HG03045 (cell line): ENCODE measurements around the gene UBE2Q2.
A peak's percentile ranks its signal among the peaks of the same experiment; 100 is the strongest.
"Not testable (repeated sequence)": the region's sequence is repeated elsewhere in the genome, so short reads cannot be mapped to it uniquely, and the experiment has no call there.

Experiments used
- ATAC-seq: cut with Tn5 transposase; IDR thresholded peaks from one replicate; pipeline ENCODE4 v1.9.1; 2021; ENCODE audit warnings: mild to moderate bottlenecking, moderate library complexity; ENCODE audit not compliant: unreplicated experiment

Gene UBE2Q2

DNA sequence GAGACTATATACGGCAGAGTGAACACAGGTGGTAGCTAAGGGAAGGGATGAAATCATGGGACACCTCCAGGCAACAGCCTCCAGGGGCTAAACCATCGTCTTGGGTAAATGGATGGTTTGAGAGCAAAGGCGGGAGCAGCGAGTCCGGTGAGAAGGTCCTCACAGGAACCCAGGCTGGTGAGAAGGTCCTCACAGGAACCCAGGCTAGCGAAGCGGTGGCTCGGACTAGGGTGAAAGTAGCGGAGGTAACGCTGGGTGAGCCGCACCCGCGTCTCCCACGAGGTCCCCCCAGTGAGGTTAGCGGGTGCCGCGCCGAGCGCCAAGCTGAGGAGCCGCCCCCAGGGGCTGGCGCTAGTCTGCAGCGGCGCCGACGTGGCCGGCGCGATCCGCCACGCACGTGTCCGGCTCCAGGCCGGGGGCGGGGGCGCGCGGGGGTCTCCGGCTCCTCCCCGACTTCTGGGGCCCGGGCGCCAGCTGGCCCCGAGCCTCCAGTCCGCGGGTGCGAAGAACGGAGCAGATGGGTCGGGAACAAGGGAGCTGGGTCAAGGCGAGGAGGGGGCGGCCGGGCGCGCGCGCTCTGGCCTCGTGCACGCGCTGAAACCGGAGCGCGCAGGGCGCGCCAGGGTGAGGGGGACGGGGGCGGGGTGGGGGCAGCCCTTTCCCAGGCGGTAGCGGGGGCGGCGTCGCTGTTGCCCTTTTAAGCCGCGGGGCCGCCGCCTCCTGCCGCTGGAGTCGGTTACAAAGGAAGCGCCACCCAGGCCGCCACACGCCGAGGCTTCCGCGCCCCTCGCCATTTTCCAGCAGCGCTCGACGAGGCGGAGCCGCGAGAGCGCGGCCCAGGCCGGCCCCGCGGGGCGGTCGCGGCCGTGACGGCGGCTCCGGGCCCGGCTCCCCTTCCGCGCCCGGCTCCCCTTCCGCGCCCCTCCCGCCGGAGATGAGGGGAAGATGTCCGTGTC lies at the start of gene UBE2Q2:
TSS of gene UBE2Q2 (plus strand) at position 726 of the 956 bp plus-strand sequence. CDS start at position 946, 220 bp downstream.
- peak; percentile 51 for ATAC-seq

DNA sequence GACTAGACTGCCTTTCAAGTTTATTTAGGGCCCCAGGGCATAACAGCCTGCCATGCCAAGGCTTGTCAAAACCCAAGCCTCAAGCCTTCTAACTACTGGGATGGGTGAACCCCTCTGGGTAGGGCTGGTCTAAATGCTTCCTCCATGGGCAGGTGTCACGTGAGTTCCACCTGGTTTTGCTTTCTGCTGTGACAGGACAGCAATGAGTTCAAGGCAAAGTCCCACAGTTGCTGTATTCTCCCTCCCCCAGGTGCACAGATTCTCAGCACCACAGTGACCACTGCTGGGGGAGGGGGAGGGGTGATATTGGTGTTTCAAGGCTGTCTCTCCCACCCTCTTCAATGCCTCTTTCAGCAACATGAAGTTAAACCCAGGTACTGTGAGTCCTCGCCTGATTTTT lies 46.9 kb upstream of the UBE2Q2 start:
- no peak for ATAC-seq

DNA sequence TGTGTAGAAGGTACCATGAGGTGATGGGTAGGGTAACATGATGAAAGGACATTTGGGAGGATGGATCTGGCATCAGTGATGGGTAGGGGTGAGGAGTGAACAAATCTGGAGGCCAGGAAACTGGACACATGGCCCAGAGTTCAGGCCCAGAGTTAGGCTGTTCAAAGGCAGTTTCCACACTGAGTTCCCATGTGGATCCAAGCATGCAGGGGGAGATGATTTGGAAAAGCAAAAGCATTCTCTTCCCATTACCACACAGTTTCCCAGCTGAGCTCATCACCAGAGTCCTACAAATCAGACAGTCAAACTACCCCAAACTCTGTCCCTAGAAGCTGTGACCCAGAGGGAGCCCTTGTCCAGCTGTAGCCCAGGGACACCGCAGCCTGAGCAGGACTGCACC lies 46.1 kb upstream of the UBE2Q2 start:
- ATAC-seq: not testable (repeated sequence)

DNA sequence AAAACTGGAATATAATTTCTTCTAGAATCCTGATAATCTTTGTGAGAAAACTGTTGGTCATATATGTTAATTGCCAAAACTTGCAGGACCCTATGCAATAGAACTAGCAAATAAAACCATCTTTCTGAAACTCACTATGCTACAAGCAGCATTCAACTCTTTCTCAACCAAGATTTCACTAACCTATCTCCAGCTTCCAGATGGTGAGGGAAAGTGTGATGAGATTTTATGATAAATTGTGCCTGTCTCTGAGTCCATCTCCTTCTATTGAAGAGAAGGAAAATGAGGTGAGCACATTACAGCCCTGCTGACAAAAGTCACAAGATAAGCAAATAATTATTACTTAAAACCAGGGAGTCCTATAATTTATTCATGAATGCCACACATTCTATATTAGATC lies 44.1 kb upstream of the UBE2Q2 start:
- ATAC-seq: no peak

DNA sequence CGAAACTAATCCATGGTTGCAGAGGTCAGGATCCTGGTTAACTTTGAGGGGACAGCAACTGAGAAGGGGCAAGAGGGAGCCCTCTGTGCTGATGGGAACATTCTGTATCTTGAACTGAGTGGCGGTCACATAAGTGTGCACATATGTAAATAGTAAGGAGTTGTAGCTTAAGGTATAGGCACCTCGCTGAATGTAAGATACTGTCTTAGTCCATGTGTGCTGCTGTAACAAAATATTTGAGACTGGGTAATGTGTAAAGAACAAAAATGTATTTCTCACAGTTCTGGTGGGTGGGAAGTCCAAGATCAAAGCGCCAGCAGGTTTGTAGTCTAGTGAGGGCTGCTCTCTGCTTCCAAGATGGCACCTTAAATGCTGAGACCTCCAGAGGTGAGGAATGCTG lies 42.8 kb upstream of the UBE2Q2 start:
- not testable (repeated sequence) for ATAC-seq

DNA sequence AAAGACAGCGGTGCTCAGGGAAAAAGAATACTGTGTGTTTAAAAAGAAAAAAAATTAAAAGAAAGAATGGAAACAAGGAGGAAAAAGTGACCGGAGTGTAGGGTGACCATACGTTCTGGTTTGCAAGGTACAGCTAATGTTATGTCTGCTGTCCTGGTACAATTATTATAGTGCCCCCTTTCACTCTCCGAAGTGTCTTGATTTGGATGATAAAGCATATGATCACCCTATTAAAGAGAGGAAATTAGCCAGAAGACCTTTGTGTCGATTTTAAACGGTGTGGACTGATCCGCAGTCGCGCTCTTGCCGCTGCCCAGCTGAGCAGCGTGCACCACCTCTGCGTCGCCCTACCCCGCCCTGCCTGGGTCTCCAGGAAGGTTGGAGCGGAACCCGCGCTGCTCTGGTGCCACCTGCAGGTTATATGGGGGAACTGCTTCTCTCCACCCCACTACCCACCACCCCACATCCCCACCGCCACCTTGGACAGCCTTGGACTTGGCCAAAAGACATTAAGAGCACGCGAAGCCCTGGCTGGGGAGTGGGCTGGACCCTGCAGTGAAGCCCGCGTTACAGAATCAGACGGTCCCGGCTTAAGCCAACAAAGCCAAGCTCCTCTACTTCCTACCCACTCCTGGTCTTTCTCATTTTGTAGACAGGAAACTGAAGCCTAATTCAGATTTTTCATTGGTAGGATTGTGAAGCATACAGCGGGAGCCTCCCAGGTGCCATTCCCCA lies 41.2 kb upstream of the UBE2Q2 start:
- ATAC-seq: peak; percentile 70

DNA sequence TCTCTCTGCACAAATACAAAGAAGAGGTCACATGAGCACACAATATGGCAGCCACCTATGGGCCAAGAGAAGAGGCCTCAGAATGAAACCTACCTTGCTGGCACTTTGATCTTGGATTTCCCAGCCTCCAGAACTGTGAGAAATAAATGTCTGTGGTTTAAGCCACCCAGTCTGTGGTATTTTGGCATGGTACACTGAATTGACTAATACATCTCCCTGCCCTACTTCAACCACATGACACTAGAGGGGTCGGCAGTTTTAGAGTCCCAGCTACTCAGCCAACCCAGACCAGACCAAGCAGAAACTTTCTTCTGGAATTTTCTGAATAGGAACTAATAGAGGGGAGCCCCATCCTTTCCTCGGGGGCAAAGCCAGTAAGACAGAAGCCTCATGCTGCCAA lies 35.8 kb upstream of the UBE2Q2 start:
- not testable (repeated sequence) for ATAC-seq

DNA sequence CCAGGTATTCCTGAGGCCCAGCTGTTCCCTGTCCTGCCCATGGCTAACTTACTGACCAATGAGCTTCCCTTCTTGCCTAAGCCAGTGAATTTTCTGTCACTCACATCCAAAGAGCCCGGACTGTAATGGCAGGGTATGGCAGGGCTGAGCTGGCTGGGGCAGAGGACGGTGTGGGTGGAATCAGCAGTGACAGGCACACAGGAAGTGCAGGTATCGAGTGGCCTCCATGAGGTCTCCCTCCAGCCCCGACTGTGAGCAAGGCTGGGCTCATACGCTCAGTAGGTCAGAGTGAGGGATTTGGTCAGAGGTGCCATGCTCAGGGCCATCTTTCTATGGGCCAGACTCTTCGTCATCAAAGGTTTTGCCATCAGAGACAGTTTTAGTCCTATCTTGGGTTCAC lies 35.2 kb upstream of the UBE2Q2 start:
- not testable (repeated sequence) for ATAC-seq

DNA sequence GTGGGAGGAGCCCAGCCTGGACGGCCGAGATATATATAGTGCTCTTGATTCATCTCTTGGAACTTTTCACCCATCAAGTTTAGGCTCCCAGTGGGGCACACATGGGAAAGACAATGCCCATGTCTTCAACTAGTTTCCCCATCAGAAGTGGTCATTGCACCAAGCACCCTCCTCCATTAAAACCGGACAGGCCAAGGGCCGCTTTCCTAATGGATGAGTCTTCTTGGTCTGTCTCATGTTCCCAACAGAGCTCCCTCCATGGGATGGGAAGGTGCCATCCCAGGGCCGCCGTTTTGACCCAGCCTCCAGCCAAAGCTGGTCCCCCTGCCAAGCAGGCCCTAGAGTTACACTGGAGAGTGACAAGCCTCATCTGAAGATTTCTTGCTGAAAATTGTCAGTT lies 34.7 kb upstream of the UBE2Q2 start:
- no peak for ATAC-seq

DNA sequence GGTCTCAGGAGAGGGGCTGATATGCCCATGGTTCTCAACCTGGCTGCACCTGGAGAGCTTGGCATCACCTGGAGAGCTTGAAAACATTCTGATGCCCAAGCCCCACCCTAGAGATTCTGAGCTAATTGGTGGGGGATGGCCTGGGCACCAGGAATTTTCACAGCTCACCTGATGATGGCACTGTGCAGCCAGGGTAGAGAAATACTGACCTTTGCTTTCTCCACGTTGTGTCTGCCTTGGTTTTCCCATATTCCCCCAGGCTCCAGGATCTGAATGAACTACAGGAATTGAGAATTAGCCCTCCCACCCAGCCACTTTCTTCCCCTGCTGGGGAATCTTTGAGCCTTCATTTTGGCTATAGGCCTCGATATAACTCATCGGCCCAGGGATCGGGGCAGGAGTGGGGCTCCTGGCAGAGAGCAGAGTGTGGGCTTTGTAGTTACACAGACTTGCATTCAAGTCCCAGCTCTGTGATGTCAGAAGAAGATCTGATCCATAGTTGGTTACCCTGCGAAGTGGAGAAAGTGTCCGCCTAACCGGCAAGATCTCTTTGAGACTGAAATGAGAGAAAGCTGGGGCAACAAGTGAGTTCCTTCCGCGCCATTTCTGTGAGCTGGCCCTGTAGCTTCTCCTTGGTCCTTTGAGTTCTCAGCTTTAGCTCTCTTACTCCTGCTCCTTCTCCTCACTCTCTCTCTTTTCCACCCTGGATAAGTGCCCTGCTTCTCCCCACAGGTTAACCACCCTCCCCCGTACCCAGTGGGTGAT lies 33.1 kb upstream of the UBE2Q2 start:
- ATAC-seq: no peak

DNA sequence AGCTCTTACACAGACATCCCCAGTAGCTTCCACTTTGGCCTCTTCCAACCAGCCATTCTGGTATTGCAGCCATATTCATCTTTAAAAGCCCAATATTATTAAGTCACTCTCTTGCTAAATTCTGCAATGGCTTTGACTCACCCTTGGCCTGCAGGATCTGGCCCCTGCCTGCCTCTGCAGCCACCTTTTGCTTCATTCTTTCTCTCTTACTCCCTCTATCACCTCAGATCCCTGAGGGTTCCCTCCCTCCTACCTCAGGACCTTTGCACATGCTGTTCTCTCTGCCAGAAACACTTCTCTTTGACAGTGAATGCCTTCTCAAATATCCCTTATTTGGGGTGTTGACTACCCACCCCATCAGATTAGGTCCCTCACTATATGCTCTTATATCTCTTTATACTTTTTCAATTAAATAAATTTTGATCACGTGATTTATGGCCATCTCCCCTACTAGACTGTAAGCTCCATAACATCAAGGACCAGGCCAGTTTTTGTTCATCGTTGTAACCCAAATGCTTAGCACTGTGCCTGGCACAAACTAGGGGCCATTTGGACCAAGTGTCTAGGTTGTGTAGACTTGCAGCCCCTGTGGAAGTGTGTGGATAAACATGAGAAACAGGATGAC lies 32.3 kb upstream of the UBE2Q2 start:
- no peak for ATAC-seq

DNA sequence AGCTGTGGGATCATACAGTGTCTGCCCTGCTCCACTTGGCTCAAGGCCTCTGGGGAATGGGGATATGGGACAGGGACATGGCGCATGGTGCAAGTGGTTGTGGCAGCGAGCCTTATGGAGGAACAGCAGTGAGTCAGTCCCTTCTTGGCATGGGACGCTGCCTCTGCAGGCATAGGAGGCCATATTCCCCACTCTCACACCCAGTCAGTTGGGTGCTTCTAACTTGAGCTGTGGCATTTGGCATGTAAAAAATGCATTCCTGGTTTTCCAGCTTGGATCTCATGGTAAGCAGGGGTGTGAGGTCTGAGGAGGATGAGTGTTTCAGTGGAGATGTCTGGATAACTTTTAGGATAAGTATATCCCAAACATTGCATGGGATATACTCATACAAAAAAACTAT lies 31.6 kb upstream of the UBE2Q2 start:
- no peak for ATAC-seq

DNA sequence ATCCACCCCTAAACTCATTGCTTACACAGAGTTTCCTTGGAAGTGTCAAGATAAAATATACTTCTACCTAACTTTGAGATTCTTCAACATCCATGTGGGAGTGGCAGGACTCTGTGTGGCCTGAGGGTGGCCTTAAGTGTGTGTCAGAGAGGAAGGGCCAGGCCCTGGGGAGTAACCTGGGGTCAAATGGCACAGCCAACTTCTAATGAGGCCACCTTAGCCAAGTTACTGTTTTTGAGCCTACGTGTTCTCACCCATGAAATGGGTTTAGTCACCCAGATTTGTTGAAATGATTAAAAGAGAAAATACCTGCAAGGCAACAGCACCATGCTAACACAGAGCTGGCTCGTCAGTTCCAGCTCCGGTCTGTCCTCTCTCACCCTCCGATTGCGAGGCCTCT lies 28.5 kb upstream of the UBE2Q2 start:
- ATAC-seq: no peak

DNA sequence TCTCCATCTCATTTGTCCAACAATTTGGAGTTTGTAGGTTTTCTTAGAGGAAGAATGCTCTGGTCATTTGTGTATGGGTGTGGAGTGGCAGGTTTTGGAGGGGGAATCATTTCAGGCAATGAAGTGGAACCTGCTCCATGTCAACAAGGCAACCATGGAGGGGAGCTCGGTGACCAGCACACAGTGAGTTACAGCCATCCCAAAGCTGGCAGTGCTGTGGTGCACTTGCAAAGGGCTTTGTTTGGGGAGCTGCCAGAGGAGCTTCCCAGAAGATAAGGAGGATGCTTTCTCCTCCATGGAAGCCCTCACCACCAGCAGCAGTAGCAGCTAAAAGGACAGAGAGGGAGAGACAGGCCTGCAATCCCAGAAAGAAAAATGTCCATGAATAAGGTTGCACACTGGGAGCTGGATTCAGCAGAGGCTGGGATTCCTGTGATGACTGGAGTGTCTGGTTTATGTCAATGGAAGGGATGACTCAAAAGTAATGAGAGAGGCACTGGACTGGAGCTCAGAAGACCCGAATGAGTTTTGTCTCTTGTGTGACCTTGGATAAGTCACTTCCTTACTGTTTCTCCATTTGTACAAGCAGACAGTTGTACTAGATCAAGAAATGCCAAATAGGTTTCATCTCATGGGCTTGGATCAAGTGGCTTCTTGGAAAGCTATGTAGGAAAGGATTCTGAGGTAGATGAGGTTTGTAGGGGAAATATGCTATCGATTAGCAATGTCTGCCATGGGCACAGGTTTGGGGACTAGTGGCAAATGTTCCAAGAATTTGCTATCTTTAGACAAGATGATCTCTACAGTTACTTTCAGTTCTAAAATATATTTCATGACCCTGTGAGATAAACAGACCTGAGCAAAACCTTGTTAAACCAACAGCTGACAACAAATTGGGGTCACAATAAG lies 27.2 kb upstream of the UBE2Q2 start:
- no peak for ATAC-seq

DNA sequence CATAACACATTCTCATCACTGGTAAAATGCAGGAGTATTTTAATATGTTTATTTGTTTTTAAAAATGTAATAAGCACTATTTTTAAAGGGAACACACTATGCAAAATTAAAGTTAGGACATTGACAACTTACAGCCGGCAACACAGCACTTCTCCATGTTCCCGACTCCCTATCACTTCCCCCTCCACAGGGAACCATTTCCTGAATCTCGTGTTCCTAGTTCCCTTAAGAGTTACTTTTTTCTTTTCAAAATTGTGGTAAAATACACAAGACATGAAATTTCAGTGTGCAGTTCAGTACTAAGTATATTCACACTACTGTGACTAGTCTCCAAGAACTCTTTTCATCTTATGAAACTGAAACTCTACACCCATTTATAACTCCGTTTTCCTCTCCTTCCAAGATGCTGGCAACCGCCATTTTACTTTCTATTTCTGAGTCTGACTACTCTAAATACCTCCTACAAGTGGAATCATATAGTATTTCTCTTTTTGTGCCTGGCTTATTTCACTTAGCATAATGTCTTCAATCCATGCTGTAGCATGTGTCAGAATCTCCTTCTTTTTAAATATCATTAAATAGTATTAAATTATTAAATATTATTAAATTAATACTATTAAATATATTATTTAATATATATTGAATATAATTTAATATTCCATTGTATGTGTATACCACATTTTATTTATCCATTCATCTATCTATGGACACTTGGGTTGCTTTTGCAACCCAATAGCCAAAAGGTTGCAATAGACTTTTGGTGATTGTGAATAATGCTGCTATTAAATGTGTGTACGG lies 25.9 kb upstream of the UBE2Q2 start:
- no peak for ATAC-seq

DNA sequence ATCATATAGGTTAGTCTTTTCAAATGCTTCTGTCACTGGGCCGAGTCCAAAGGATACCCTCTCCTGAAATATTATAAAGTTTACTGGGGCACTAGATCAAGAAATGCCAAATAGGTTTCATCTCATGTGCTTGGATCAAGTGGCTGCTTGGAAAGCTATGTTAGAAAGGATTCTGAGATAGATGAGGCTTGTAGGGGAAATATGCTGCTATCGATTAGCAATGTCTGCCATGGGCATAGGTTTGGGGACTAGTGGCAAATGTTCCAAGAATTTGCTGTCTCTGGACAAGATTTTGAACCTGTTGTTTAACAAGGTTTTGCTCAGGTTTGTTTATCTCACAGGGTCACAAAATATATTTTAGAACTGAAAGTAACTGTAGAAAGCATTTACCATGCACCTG lies 23.0 kb upstream of the UBE2Q2 start:
- no peak for ATAC-seq

DNA sequence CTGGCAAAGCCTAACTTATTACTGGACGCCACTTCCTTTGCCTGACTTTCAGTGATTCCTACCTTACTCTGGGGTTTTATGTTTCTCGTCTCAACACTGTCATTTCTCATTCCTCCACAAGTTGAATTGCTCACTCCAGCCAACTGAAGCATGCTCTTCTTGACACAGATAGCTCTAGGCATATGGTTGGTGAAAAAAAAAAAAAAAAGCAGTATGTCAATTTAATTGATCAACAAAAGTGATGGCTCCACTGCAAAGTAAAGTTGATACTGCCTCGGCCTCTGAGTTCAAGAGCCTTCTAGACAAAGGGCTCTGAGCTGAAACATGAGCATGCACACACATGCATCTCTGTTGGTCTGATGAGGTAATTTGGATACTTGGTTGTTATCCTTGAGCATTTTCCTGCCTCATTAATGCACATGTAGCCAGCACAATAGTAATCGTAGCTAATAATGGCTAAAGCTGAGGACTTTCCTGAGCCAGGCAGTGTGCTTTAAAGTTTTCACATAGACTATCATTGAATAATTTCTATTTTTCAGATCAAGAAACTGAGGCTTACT lies 21.4 kb upstream of the UBE2Q2 start:
- ATAC-seq: no peak

DNA sequence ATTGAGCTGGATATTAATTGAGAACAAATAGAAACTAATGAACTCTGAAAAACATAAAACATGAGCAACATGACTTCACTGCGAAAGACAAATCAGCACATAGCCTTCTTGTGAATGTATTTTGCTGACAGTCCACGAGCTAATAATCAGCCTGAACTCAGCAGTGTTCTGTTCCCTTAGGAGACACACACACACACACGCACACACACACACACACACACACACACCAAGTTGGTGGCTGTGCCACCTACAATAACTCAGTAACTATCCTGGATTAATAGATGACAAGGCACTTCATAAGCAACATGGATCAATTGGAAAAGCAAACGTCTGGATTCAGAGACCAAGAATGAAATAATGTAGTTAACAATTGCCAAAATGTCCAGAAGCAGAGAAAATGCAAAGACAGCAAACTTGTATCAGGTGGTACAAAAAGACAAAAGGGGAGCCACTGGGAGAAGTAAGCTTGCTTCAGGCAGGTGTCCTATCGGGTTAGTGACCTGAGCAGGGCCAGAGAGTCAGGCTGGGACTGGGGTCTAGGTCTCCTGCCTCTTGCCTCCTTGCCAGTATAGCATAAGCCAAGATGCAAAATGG lies 20.5 kb upstream of the UBE2Q2 start:
- no peak for ATAC-seq
